ENCODE measurements around the gene KRTAP10-3. TPM values are rescaled to one million over a fixed set of nuclear protein-coding genes. Genes with fewer than 3 reads are reported as not detected.

Gene KRTAP10-3
- total and polyA plus RNA-seq, 2 donors = not detected

GRCh38 chr21:44529011-44529421 is 29.6 kb downstream of the KRTAP10-3 start:
- Histone ChIP-seq H3K36me3 (ENCODE audit: insufficient read depth) (no peaks in the 10 kb centered on the region), H3K4me3 (ENCODE audit: low read depth, low read length) (no peak overlapping the region), H3K4me1 (ENCODE audit: insufficient read depth) (no peaks in the 10 kb centered on the region), H3K27ac (ENCODE audit: low read depth) (no peak overlapping the region)
- 89% methylated on average over 17 of the region's 17 CpGs for WGBS
- no peak for DNase-seq (ENCODE audit: extremely low spot score)

- 86% methylated on average over 10 of the region's 10 CpGs for WGBS
- H3K27ac ChIP-seq (ENCODE audit: low read depth) = no peak overlapping the region
- no peaks in the 10 kb centered on the region for H3K4me1 ChIP-seq (ENCODE audit: insufficient read depth)
- no peak overlapping the region for H3K4me3 ChIP-seq (ENCODE audit: low read depth, low read length)
- no peak for DNase-seq (ENCODE audit: extremely low spot score)
- H3K36me3 ChIP-seq (ENCODE audit: insufficient read depth) = no peaks in the 10 kb centered on the region
Measured at GRCh38 chr21:44528634-44528995, 30.0 kb downstream of the KRTAP10-3 start.

GRCh38 chr21:44527983-44528633 is 30.5 kb downstream of the KRTAP10-3 start:
- no peaks in the 10 kb centered on the region for H3K36me3 ChIP-seq (ENCODE audit: insufficient read depth)
- WGBS = 83% methylated on average over 18 of the region's 18 CpGs
- DNase-seq (ENCODE audit: extremely low spot score) = no peak
- no peak overlapping the region for H3K4me3 ChIP-seq (ENCODE audit: low read depth, low read length)
- no peaks in the 10 kb centered on the region for H3K4me1 ChIP-seq (ENCODE audit: insufficient read depth)
- H3K27ac ChIP-seq (ENCODE audit: low read depth) = no peak overlapping the region

GRCh38 chr21:44527156-44527982 is 31.2 kb downstream of the KRTAP10-3 start:
- DNase-seq (ENCODE audit: extremely low spot score) = no peak
- Histone ChIP-seq H3K36me3 (ENCODE audit: insufficient read depth) (no peaks in the 10 kb centered on the region), H3K4me3 (ENCODE audit: low read depth, low read length) (no peak overlapping the region), H3K27ac (ENCODE audit: low read depth) (no peak overlapping the region), H3K4me1 (ENCODE audit: insufficient read depth) (no peaks in the 10 kb centered on the region)
- WGBS = 88% methylated on average over 37 of the region's 37 CpGs

GRCh38 chr21:44526096-44526997 is 32.2 kb downstream of the KRTAP10-3 start:
- Histone ChIP-seq H3K4me1 (ENCODE audit: insufficient read depth) (no peaks in the 10 kb centered on the region), H3K36me3 (ENCODE audit: insufficient read depth) (no peaks in the 10 kb centered on the region), H3K4me3 (ENCODE audit: low read depth, low read length) (no peak overlapping the region), H3K27ac (ENCODE audit: low read depth) (no peak overlapping the region)
- 87% methylated on average over 12 of the region's 12 CpGs for WGBS
- no peak for DNase-seq (ENCODE audit: extremely low spot score)

DNA sequence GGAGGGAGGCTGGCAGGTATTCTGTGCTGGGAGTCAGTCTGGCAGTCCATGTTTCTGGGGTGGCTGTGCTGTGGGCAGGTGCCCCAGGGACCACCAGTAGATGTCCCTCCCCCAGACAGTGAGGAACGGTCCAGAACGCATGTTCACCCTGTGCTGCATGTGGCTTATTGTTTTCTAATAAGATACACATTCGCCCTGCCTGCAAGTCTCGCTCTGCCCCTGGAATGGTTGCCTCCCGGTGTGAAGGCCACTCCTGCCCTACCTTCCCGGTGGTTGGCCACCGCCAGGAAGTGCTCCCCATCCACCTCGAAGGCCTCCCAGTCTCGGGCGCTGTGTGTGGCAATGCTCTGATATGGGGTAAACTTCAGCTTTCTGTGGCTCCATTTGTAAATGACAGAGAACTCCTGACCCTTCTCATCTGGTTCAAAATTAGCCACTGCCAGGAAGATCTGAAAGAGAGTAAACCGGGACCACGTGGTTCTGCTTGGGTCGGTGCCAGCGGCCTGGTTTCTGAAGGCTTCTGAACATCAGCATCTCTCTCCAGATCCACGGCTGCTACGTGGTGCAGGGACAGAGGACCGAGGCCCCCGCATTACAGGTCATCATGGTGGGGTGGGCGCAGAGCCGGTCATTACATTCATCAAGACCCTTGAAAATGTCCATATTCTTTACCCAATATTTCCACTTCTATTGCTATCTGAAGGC is 33.1 kb downstream of the KRTAP10-3 start:
- H3K4me3 ChIP-seq (ENCODE audit: low read depth, low read length) = no peak overlapping the region
- no peaks in the 10 kb centered on the region for H3K4me1 ChIP-seq (ENCODE audit: insufficient read depth)
- no peak overlapping the region for H3K27ac ChIP-seq (ENCODE audit: low read depth)
- no peak for DNase-seq (ENCODE audit: extremely low spot score)
- WGBS = 88% methylated on average over 20 of the region's 20 CpGs
- no peaks in the 10 kb centered on the region for H3K36me3 ChIP-seq (ENCODE audit: insufficient read depth)

- WGBS = 79% methylated on average over 2 of the region's 2 CpGs
- no peaks in the 10 kb centered on the region for H3K36me3 ChIP-seq (ENCODE audit: insufficient read depth)
- H3K4me3 ChIP-seq (ENCODE audit: low read depth, low read length) = no peak overlapping the region
- H3K27ac ChIP-seq (ENCODE audit: low read depth) = no peak overlapping the region
- no peaks in the 10 kb centered on the region for H3K4me1 ChIP-seq (ENCODE audit: insufficient read depth)
- no peak for DNase-seq (ENCODE audit: extremely low spot score)
Measured at GRCh38 chr21:44524414-44525371, 33.9 kb downstream of the KRTAP10-3 start.

DNA sequence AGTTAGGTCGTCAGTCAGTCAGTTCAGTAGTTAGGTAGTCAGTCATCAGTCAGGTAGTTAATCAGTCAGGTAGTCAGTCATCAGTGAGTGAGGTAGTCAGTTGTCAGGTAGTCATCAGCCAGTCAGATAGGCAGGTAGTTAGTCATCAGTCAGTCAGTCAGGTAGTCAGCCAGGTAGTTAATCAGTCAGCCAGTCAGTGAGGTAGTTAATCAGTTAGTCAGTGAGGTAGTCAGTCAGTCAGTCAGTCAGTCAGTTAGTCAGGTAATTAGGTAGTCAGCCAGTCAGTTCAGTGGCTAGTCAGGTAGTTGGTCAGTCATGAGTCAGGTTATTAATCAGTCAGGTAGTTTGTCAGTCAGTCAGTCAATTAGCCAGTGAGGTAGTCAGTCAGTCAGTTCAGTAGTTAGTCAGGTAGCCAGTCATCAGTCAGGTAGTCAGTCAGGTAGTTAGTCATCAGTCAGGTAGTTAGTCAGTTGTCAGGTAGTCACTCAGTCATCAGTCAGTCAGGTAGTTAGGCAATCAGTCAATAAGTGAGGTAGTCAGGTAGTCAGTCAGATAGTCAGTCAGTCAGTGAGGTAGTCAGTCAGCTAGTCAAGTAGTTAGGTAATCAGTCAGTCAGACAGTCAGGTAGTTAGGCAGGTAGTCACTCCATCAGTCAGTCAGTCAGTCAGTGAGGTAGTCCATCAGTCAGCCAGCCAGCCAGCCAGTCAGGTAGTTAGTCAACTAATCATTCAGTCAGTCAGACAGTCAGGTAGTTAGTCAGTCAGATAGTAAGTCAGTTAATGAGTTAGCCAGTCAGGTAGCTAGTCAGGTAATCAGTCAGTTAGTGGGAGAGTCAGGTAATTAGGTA is 34.8 kb downstream of the KRTAP10-3 start:
- WGBS = 81% methylated on average over 1 of the region's 1 CpG
- Histone ChIP-seq H3K4me1 (ENCODE audit: insufficient read depth) (no peaks in the 10 kb centered on the region), H3K27ac (ENCODE audit: low read depth) (no peak overlapping the region), H3K4me3 (ENCODE audit: low read depth, low read length) (no peak overlapping the region), H3K36me3 (ENCODE audit: insufficient read depth) (no peaks in the 10 kb centered on the region)
- no peak for DNase-seq (ENCODE audit: extremely low spot score)

- no peak overlapping the region for H3K27ac ChIP-seq (ENCODE audit: low read depth)
- no peak overlapping the region for H3K4me3 ChIP-seq (ENCODE audit: low read depth, low read length)
- DNase-seq (ENCODE audit: extremely low spot score) = no peak
- no peaks in the 10 kb centered on the region for H3K4me1 ChIP-seq (ENCODE audit: insufficient read depth)
- 80% methylated on average over 1 of the region's 1 CpG for whole genome bisulfite sequencing
- no peaks in the 10 kb centered on the region for H3K36me3 ChIP-seq (ENCODE audit: insufficient read depth)
Measured at GRCh38 chr21:44522753-44523204, 35.8 kb downstream of the KRTAP10-3 start.

DNA sequence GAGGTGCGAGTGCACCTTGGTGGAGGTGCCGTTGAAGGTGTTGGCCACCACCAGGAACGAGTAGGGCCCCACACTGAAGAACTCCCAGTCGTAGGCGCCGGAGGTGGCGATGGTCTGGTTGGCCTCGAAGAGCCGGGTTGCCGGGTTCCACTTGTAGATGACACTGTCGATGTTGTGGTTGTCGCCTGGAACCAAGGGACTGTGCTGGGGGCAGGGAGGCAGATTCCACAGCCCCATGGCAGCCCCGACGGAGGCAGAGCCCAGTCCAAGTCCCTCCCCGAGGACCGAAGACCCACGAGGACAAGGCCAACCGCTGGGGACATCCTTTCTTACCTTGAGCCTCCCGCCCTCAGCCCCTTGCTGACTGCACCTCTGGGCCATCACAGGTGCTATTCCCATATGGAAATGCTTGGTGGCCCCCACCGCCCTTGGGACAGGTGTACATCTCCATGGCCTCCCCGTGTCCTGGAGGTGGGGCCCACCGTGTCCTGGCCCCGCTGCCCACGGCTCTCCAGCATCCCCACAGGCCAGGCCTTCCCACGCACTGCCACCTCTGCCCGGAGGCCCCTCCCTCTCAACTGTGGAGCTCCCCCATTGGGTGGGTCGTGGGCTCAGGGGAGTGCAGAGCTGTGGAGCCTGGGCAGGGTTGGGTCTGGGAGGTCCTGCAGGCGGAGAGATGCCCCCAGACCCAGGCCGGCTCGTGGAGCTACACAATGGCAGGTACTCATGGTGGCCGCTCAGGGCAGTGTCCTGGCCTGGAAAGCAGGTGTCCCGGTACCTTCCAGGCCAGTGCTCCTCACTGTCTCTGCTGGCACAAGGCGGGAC is 36.5 kb downstream of the KRTAP10-3 start:
- Histone ChIP-seq H3K4me1 (ENCODE audit: insufficient read depth) (no peaks in the 10 kb centered on the region), H3K36me3 (ENCODE audit: insufficient read depth) (no peaks in the 10 kb centered on the region), H3K27ac (ENCODE audit: low read depth) (no peak overlapping the region), H3K4me3 (ENCODE audit: low read depth, low read length) (no peak overlapping the region)
- no peak for DNase-seq (ENCODE audit: extremely low spot score)
- 88% methylated on average over 33 of the region's 33 CpGs for WGBS

- Histone ChIP-seq H3K4me3 (ENCODE audit: low read depth, low read length) (no peak overlapping the region), H3K36me3 (ENCODE audit: insufficient read depth) (no peaks in the 10 kb centered on the region), H3K27ac (ENCODE audit: low read depth) (no peak overlapping the region), H3K4me1 (ENCODE audit: insufficient read depth) (no peaks in the 10 kb centered on the region)
- WGBS = 87% methylated on average over 22 of the region's 22 CpGs
- DNase-seq (ENCODE audit: extremely low spot score) = no peak
Measured at GRCh38 chr21:44521301-44521927, 37.2 kb downstream of the KRTAP10-3 start.

All from urinary bladder (tissue), 4 donors.